Suprapubic skin (tissue), 4 donors: Measurements from ENCODE around the gene NPAS2. TPM values are rescaled to one million over a fixed set of nuclear protein-coding genes. Genes with fewer than 3 reads are reported as not detected.

Experiments used
- DNase-seq, 2 donors: peaks; one replicate each; pipeline ENCODE4 v3.0.0-alpha.2; 2019; ENCODE audit warnings: low spot score in 2 of 2
- H3K27ac ChIP-seq: fragments of 200-600 bp; sonication (generic); one replicate; pipeline ENCODE4 v1.5.1; 2019
- H3K27me3 ChIP-seq: fragments of 200-600 bp; sonication (generic); one replicate; pipeline ENCODE4 v1.5.1; 2019
- H3K36me3 ChIP-seq: fragments of 200-600 bp; sonication (generic); one replicate; pipeline ENCODE4 v1.5.1; 2019
- H3K4me1 ChIP-seq: fragments of 200-600 bp; sonication (generic); one replicate; pipeline ENCODE4 v1.5.1; 2019
- H3K4me3 ChIP-seq: fragments of 200-600 bp; sonication (generic); one replicate; pipeline ENCODE4 v1.5.1; 2019; ENCODE audit warnings: mild to moderate bottlenecking
- H3K9me3 ChIP-seq: fragments of 200-600 bp; sonication (generic); one replicate; pipeline ENCODE4 v1.5.1; 2019
- CTCF ChIP-seq, 2 donors: fragments of 200-600 bp in 1 of 2; fragments of 450-650 bp in 1 of 2; sonication (generic) in 1 of 2; IDR thresholded peaks; one replicate each; pipeline ENCODE4 v1.5.1; 2016 to 2019; ENCODE audit warnings: antibody characterized with exemption in 2 of 2, mild to moderate bottlenecking in 1 of 2, moderate library complexity in 1 of 2
- EP300 ChIP-seq: sonication (generic); formaldehyde crosslinking; IDR thresholded peaks from one replicate; pipeline ENCODE4 v1.6.1; 2017; ENCODE audit warnings: antibody characterized with exemption
- POLR2A ChIP-seq, 2 donors: fragments of 450-650 bp; IDR thresholded peaks; one replicate each; pipeline ENCODE4 v1.6.1; 2017; ENCODE audit warnings: antibody characterized with exemption in 2 of 2, mild to moderate bottlenecking in 2 of 2, moderate library complexity in 2 of 2
- POLR2AphosphoS5 ChIP-seq, 3 donors: sonication (generic); formaldehyde crosslinking; IDR thresholded peaks; one replicate each; pipeline ENCODE4 v1.6.1; 2017; ENCODE audit warnings: antibody characterized with exemption in 3 of 3
- WGBS: methylation state at CpG from one replicate; pipeline ENCODE4 v1.1.5; 2018; 5-methylcytosine and 5-hydroxymethylcytosine counted together
- total RNA-seq, 4 donors: library from RNA; depleted of rRNA; stranded (reverse); fragments of >200 nt; gene quantifications; one replicate each; pipeline ENCODE4 v1.1.0, GENCODE V29; 2016

Gene NPAS2
- total RNA-seq, 4 donors from 2014 or later, result 46.5 to 90.1 (median 62.9) TPM

DNA sequence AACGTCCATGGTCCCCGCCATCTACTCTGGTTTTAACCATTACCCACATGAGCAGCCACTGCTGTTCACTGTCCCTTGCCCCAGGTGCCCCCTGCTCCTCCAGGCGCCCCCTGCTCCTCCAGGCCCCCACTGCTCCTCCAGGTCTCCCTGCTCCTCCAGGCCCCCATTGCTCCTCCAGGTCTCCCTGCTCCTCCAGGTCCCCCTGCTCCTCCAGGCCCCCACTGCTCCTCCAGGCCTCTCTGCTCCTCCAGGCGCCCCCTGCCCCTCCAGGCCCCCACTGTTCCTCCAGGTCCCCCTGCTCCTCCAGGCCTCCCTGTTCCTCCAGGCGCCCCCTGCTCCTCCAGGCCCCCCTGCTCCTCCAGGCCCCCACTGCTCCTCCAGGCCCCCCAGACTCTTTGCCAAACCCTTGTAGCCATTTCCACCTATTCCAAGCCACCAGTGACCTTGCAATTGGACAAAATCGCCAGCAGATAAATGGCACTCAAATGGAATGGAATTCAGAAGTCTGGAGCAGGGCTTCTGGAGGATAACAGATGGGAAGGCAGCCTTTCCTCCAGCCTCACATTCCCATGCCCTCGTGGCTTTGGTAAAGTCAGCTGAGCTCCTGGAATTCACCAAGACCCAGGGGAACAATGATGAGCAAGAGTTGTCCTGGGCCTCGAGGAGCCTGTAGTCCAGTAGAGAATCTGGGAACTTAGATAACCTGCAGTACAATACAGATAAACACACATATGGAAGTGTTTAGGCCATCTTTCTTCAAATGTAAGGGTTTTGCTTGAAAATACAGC is 168.9 kb downstream of the NPAS2 start:
- no peaks in the 10 kb centered on the region for H3K9me3 ChIP-seq
- no peak overlapping the region for H3K4me3 ChIP-seq
- TF ChIP-seq CTCF (IDR thresholded peaks at IDR 0.05) (no peak), POLR2AphosphoS5 (IDR thresholded peaks at IDR 0.05) (no peak), EP300 (no peak), POLR2A (IDR thresholded peaks at IDR 0.05) (no peak)
- H3K4me1 ChIP-seq, result no peaks in the 10 kb centered on the region
- peak; percentile 11 to 45 for DNase-seq
- peaks cover 33% of the 10 kb centered on the region for H3K36me3 ChIP-seq
- H3K27ac ChIP-seq, result no peak overlapping the region
- no peaks in the 10 kb centered on the region for H3K27me3 ChIP-seq
- WGBS, result 88% methylated on average over 8 of the region's 8 CpGs

- TF ChIP-seq POLR2AphosphoS5 (IDR thresholded peaks at IDR 0.05) (no peak), EP300 (no peak), POLR2A (IDR thresholded peaks at IDR 0.05) (no peak), CTCF (IDR thresholded peaks at IDR 0.05) (no peak)
- DNase-seq, result no peak
- no peaks in the 10 kb centered on the region for H3K9me3 ChIP-seq
These were observed 169.7 kb downstream of the NPAS2 start for GRCh38 chr2:100989666-100990065.

DNA sequence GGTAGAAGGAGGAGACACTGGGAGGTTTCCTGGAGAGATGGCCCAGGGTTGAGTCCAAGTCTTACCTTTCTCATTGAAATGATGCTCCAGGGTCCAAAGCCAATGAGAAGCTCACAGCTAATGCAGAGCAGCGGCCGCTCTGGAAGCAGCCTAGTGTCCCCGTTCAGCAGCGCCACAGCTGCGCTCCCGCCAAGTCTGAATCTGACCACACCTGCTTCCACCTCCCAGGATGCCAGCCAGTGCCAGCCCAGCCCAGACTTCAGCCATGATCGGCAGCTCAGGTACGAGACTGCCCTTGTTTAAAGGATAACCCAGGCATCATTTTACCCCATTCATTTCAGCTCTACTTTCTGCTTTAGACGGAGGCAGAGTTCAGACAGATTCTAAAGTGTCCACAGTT is 170.2 kb downstream of the NPAS2 start:
- no peak for TF ChIP-seq POLR2A (IDR thresholded peaks at IDR 0.05)
- TF ChIP-seq CTCF (IDR thresholded peaks at IDR 0.05), result no peak
- TF ChIP-seq EP300, result no peak
- TF ChIP-seq POLR2AphosphoS5 (IDR thresholded peaks at IDR 0.05), result no peak
- no peak overlapping the region for H3K4me3 ChIP-seq
- H3K4me1 ChIP-seq, result no peaks in the 10 kb centered on the region
- H3K9me3 ChIP-seq, result no peaks in the 10 kb centered on the region
- no peaks in the 10 kb centered on the region for H3K27me3 ChIP-seq
- H3K36me3 ChIP-seq, result peaks cover 42% of the 10 kb centered on the region
- WGBS, result 84% methylated on average over 6 of the region's 9 CpGs
- peak in 1 of 2 donors; percentile 52 for DNase-seq
- H3K27ac ChIP-seq, result no peak overlapping the region

More at GRCh38 chr2:100989666-100990065, 169.7 kb downstream of the NPAS2 start:
- Histone ChIP-seq H3K27me3 (no peaks in the 10 kb centered on the region), H3K4me1 (no peaks in the 10 kb centered on the region), H3K27ac (no peak overlapping the region), H3K4me3 (no peak overlapping the region), H3K36me3 (peaks cover 38% of the 10 kb centered on the region)
- WGBS, result 87% methylated on average over 3 of the region's 3 CpGs

DNA sequence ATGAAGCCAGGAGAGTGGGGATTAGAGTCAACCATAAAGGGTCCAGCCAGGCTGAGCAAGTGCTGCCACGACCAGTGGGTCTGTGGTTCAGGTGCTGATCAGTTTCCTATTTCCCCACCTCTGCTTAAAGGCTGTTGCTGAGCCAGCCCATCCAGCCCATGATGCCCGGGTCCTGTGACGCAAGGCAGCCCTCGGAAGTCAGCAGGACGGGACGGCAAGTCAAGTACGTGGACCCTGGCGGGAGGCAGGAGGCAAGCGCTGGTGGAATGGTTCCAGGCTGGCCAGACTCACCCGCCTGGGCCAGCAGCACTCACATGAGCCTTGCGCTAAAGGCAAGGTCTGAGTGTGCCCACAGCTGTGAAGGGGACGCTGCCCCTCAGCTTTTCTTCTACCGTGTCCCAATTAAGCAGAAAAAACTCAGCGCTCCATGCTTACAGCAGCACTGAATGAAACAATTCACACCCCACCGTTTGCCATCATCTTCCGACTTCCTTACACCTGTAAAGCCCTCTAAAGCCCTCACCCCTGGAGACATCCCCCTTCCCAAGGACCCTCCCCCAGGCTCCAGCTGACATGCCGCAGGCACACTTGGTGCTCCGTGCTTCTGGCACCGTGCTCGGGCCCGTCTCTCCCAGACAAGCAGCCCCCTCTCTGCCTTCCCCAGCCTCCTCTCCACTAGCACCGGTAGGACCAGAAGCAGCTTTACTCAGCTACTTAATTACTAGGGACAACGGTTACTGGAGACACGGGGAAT is 170.9 kb downstream of the NPAS2 start:
- H3K4me3 ChIP-seq, result no peak overlapping the region
- H3K27ac ChIP-seq, result no peak overlapping the region
- H3K27me3 ChIP-seq, result no peaks in the 10 kb centered on the region
- peaks cover 49% of the 10 kb centered on the region for H3K36me3 ChIP-seq
- H3K9me3 ChIP-seq, result no peaks in the 10 kb centered on the region
- H3K4me1 ChIP-seq, result no peaks in the 10 kb centered on the region
- 85% methylated on average over 19 of the region's 24 CpGs for WGBS
- TF ChIP-seq CTCF (IDR thresholded peaks at IDR 0.05) (no peak), POLR2AphosphoS5 (IDR thresholded peaks at IDR 0.05) (no peak), EP300 (no peak), POLR2A (IDR thresholded peaks at IDR 0.05) (no peak)
- peak in 1 of 2 donors; percentile 51 for DNase-seq

- no peak overlapping the region for H3K4me3 ChIP-seq
- no peak for DNase-seq
- peaks cover 54% of the 10 kb centered on the region for H3K36me3 ChIP-seq
- H3K9me3 ChIP-seq, result no peaks in the 10 kb centered on the region
- TF ChIP-seq CTCF (IDR thresholded peaks at IDR 0.05) (no peak), EP300 (no peak), POLR2A (IDR thresholded peaks at IDR 0.05) (no peak), POLR2AphosphoS5 (IDR thresholded peaks at IDR 0.05) (no peak)
- H3K27me3 ChIP-seq, result no peaks in the 10 kb centered on the region
- WGBS, result 93% methylated on average over 5 of the region's 5 CpGs
- H3K27ac ChIP-seq, result no peak overlapping the region
- no peaks in the 10 kb centered on the region for H3K4me1 ChIP-seq
These were observed 171.4 kb downstream of the NPAS2 start for GRCh38 chr2:100991404-100991773.
